BE2C (cell line): ENCODE results near the gene POLDIP2.

Experiments used
- DNase-seq: peaks from one replicate; pipeline ENCODE4 v3.0.0-alpha.2; 2020
- H3K27me3 ChIP-seq: fragments of 250-450 bp; sonication (Bioruptor Pico); 2 replicates; pipeline ENCODE4 v1.5.1; 2020; ENCODE audit warnings: mild to moderate bottlenecking
- H3K36me3 ChIP-seq: fragments of 250-450 bp; sonication (Bioruptor Pico); 2 replicates; pipeline ENCODE4 v1.5.1; 2020; ENCODE audit warnings: mild to moderate bottlenecking
- H3K4me1 ChIP-seq: fragments of 250-450 bp; sonication (Bioruptor Pico); 2 replicates; pipeline ENCODE4 v1.5.1; 2020
- H3K4me3 ChIP-seq: 2 replicates; pipeline ENCODE4 v1.5.1; 2011; ENCODE audit warnings: low read depth, low read length
- H3K9me3 ChIP-seq: fragments of 250-450 bp; sonication (Bioruptor Pico); 2 replicates; pipeline ENCODE4 v1.5.1; 2020
- CTCF ChIP-seq: IDR thresholded peaks from 2 replicates; pipeline ENCODE4 v1.5.1; 2012; ENCODE audit warnings: mild to moderate bottlenecking, low read depth, low read length

Gene POLDIP2

GRCh38 chr17:28391401-28391800 is 34.1 kb upstream of the POLDIP2 start:
- no peaks in the 10 kb centered on the region for H3K9me3 ChIP-seq
- H3K36me3 ChIP-seq = peaks cover 10% of the 10 kb centered on the region
- no peaks in the 10 kb centered on the region for H3K27me3 ChIP-seq
- no peak overlapping the region for H3K4me3 ChIP-seq
- no peak for DNase-seq
- no peak for TF ChIP-seq CTCF
- H3K4me1 ChIP-seq = no peaks in the 10 kb centered on the region

GRCh38 chr17:28390984-28391383 is 33.7 kb upstream of the POLDIP2 start:
- no peak for TF ChIP-seq CTCF
- DNase-seq = no peak
- no peaks in the 10 kb centered on the region for H3K27me3 ChIP-seq
- no peaks in the 10 kb centered on the region for H3K9me3 ChIP-seq
- H3K4me3 ChIP-seq = no peak overlapping the region
- H3K4me1 ChIP-seq = no peaks in the 10 kb centered on the region
- H3K36me3 ChIP-seq = peaks cover 10% of the 10 kb centered on the region

GRCh38 chr17:28390563-28390962 is 33.2 kb upstream of the POLDIP2 start:
- no peak for TF ChIP-seq CTCF
- Histone ChIP-seq H3K9me3 (no peaks in the 10 kb centered on the region), H3K27me3 (no peaks in the 10 kb centered on the region), H3K4me1 (no peaks in the 10 kb centered on the region), H3K4me3 (no peak overlapping the region), H3K36me3 (peaks cover 10% of the 10 kb centered on the region)
- no peak for DNase-seq

GRCh38 chr17:28390141-28390540 is 32.8 kb upstream of the POLDIP2 start:
- TF ChIP-seq CTCF = no peak
- no peaks in the 10 kb centered on the region for H3K9me3 ChIP-seq
- no peaks in the 10 kb centered on the region for H3K4me1 ChIP-seq
- H3K27me3 ChIP-seq = no peaks in the 10 kb centered on the region
- no peak overlapping the region for H3K4me3 ChIP-seq
- no peak for DNase-seq
- H3K36me3 ChIP-seq = peaks cover 10% of the 10 kb centered on the region

- Histone ChIP-seq H3K9me3 (no peaks in the 10 kb centered on the region), H3K27me3 (no peaks in the 10 kb centered on the region), H3K4me3 (no peak overlapping the region), H3K4me1 (no peaks in the 10 kb centered on the region), H3K36me3 (peaks cover 13% of the 10 kb centered on the region)
- no peak for TF ChIP-seq CTCF
- no peak for DNase-seq
Measured at GRCh38 chr17:28388106-28388505, 30.8 kb upstream of the POLDIP2 start.

GRCh38 chr17:28386391-28386790 is 29.1 kb upstream of the POLDIP2 start:
- no peaks in the 10 kb centered on the region for H3K27me3 ChIP-seq
- H3K4me1 ChIP-seq = no peaks in the 10 kb centered on the region
- no peaks in the 10 kb centered on the region for H3K9me3 ChIP-seq
- H3K4me3 ChIP-seq = no peak overlapping the region
- peaks cover 13% of the 10 kb centered on the region for H3K36me3 ChIP-seq
- TF ChIP-seq CTCF = no peak
- DNase-seq = no peak
